Stimulated activated effector memory CD8-positive, alpha-beta T cell treated with anti-CD3 and anti-CD28 coated beads, Interleukin-12 subunit alpha, Interleukin-12 subunit beta, amount 100 ng/mL, for 72 hours (primary cell): ENCODE measurements around the gene SZT2.
"Not testable (repeated sequence)": the region's sequence is repeated elsewhere in the genome, so short reads cannot be mapped to it uniquely, and the experiment has no call there.

Source experiments
- ATAC-seq: fragments of 150-1000 bp; cut with Tn5 transposase; 2 replicates; pipeline ENCODE4 v1.10.0; 2021
- DNase-seq, 2 donors: peaks; one replicate each; pipeline ENCODE4 v3.0.0; 2021 to 2022; ENCODE audit warnings: low spot score in 2 of 2
- H3K27ac Mint-ChIP-seq: one replicate; pipeline ENCODE4 v1.8.0; 2022; ENCODE audit warnings: mild to moderate bottlenecking, mixed read lengths
- H3K36me3 Mint-ChIP-seq: one replicate; pipeline ENCODE4 v1.8.0; 2022; ENCODE audit warnings: mild to moderate bottlenecking, mixed read lengths
- H3K4me1 Mint-ChIP-seq: one replicate; pipeline ENCODE4 v1.8.0; 2022; ENCODE audit warnings: mixed read lengths
- H3K4me3 Mint-ChIP-seq: one replicate; pipeline ENCODE4 v1.8.0; 2022; ENCODE audit warnings: mild to moderate bottlenecking, mixed read lengths
- H3K9me3 Mint-ChIP-seq: one replicate; pipeline ENCODE4 v1.8.0; 2022; ENCODE audit warnings: mixed read lengths

Gene SZT2

DNA sequence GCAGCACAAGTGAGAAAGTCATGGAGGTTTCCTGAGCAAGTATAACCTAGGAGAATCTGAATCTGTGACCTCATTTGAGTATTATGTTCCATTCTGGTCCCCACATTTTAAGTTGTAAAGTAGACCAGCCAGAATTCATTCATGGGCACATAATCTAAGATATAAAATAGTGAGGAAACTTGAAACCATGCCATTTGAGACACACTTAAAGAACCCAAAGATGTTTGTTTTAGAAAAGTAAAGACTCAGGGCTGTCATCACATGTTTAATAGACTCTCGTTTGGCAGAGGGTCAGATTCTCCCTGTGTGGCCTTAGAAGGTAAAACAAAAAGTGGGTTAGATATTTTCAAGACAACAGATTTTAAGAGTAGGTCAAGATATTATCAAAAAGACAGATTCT lies 6.4 kb downstream of the SZT2 start:
- no peaks in the 10 kb centered on the region for H3K9me3 Mint-ChIP-seq
- H3K27ac Mint-ChIP-seq: no peak overlapping the region
- peaks cover 19% of the 10 kb centered on the region for H3K36me3 Mint-ChIP-seq
- DNase-seq (no peak), ATAC-seq (no peak)
- no peak overlapping the region for H3K4me3 Mint-ChIP-seq
- H3K4me1 Mint-ChIP-seq: peaks cover 15% of the 10 kb centered on the region

DNA sequence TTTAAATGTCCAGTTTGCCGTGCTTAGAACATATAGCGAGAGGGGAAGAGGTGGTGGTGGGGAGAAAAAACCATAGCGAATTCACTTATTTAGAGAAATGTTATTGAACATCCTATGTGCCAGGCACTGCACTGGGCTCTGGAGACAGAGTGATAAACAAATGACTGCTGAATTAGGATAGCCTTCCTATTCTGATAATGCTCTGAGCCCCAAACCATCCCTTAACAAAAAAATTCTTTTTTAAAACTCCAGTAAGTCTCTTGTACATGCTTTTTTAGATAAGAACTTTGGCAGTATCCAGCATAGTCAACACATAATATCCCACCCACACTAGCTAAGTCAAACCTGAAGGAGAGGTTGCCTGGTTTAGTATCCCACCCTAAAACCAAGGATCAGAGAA lies 8.5 kb downstream of the SZT2 start:
- Mint-ChIP-seq H3K27ac (no peak overlapping the region), H3K4me1 (peaks cover 20% of the 10 kb centered on the region), H3K9me3 (no peaks in the 10 kb centered on the region), H3K36me3 (peaks cover 25% of the 10 kb centered on the region), H3K4me3 (no peak overlapping the region)
- no peak for ATAC-seq
- no peak for DNase-seq

DNA sequence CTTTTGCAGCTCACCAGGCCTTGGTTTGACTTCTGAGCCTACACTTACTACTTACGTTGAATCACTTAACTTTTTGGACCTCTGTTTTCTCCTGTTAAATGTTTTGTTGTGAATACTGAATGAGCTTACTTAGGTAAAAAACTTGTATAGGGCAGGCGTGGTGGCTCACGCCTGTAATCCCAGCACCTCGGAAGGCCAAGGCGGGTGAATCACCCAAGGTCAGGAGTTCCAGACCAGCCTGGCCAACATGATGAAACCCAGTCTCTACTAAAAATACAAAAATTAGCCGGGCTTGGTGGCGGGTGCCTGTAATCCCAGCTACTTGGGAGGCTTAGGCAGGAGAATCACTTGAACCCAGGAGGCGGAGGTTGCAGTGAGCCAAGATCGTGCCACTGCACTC lies 10.7 kb downstream of the SZT2 start:
- Mint-ChIP-seq H3K36me3 (peaks cover 40% of the 10 kb centered on the region), H3K4me1 (peaks cover 13% of the 10 kb centered on the region)
- not testable (repeated sequence) for H3K4me3 Mint-ChIP-seq, ATAC-seq, DNase-seq, H3K27ac Mint-ChIP-seq, H3K9me3 Mint-ChIP-seq

DNA sequence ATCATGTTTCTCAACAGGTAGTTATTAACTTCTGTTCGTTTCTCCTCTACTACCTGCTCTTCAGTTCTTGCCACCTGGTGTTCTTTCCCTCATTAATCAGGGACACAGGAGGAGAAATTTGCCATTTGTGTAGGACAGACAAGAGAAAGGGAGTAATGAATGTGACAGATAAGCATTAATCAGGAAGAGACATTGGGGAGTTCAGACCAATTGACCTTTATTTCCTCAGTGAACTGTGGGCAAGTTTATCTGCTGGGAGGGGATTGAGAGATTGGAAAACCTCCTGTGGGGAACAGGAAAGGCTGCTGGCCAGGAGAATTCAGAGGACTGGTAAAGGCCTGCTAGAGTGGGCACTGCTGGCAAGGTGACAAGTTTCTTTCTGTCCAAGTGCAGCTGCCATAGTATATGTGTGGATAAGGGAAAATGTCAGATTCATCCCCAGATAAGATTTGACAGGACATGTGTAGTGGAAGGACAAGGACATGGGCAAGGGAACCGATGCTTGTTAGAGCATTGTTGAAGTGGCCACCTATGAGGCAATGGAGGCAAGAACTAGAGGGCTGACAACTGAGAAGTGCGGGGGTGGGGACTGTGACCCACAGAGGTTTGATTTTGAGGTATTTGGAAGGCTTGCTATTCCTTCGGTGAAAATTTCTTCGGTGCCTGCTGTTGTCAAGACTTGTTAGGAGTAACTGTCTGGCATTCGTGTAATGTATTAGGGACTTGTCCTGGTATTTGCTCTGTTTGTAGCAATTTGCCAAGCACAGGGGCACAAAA lies 12.6 kb downstream of the SZT2 start:
- DNase-seq (no peak), ATAC-seq (no peak)
- peaks cover 13% of the 10 kb centered on the region for H3K4me1 Mint-ChIP-seq
- peak overlapping the region; percentile 20 for H3K27ac Mint-ChIP-seq
- peaks cover 47% of the 10 kb centered on the region for H3K36me3 Mint-ChIP-seq
- H3K9me3 Mint-ChIP-seq: no peaks in the 10 kb centered on the region
- no peak overlapping the region for H3K4me3 Mint-ChIP-seq

DNA sequence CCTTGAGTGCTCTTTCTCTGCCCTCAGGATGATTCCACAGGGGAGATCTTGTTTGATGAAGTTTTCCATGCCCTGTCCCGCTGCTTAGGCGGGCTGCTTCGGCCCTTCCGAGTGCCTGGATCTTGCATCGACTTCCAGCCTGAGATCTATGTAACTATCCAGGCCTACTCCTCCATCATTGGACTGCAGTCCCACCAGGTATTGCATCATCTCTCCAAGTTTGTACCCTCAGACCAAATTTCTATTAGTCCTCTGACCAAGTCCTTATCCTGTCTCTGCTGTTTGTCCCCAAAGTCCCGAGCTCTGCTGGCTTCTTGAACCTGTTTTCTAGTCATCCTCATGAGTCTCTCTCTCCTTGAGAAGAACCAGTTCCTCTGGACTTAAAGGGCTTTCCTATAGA lies 14.7 kb downstream of the SZT2 start:
- Mint-ChIP-seq H3K9me3 (no peaks in the 10 kb centered on the region), H3K36me3 (peaks cover 68% of the 10 kb centered on the region), H3K4me3 (no peak overlapping the region), H3K27ac (no peak overlapping the region), H3K4me1 (peaks cover 13% of the 10 kb centered on the region)
- DNase-seq: no peak
- ATAC-seq: no peak

DNA sequence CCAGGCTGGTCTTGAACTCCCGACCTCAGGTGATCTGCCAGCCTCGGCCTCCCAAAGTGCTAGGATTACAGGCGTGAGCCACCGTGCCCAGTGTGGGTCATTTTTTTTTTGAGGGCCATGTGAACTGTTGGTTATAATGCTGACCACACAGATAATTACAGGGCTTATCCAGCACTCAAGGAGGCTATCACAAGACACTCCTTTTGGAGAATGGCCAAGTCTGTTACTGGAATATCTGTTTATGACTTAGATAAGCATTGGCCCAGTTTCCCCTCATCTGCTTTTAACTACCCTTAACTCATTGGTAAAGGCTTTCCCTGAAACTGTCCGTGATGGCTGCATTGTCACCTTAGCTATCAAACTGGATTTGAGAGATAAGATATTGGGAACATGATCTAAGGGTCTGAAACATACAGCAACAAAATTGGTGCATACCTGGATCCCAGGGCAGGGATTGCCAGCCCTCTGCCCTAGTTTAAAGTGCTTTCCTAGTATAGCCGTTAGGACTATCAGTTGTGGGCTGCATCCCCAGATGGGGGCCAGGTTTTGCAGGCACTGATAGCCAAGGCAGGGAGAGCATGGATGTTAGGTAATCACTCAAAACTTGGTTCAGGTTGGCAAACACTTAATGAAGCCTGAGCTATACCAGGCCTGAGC lies 15.6 kb downstream of the SZT2 start:
- no peak overlapping the region for H3K4me3 Mint-ChIP-seq
- ATAC-seq (no peak), DNase-seq (no peak)
- no peak overlapping the region for H3K27ac Mint-ChIP-seq
- peaks cover 78% of the 10 kb centered on the region for H3K36me3 Mint-ChIP-seq
- no peaks in the 10 kb centered on the region for H3K9me3 Mint-ChIP-seq
- peaks cover 13% of the 10 kb centered on the region for H3K4me1 Mint-ChIP-seq

DNA sequence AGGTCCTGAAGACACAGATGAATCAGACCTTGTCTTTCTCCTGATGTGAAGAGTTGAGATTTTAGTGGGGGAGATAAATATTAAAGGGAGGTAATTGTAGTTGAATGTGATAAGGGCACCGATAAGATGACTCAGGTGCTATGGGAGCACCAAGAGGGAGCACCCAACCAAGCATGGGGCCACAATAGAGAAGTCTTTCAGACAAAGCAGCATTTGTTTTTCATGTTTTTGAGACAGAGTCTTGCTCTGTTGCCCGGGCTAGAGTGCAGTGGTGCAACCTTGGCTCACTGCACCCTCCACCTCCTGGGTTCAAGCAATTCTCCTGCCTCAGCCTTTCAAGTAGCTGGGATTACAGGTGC lies 16.2 kb downstream of the SZT2 start:
- Mint-ChIP-seq H3K4me1 (peaks cover 13% of the 10 kb centered on the region), H3K4me3 (no peak overlapping the region), H3K9me3 (no peaks in the 10 kb centered on the region), H3K36me3 (peaks cover 82% of the 10 kb centered on the region), H3K27ac (no peak overlapping the region)
- no peak for ATAC-seq
- DNase-seq: no peak

DNA sequence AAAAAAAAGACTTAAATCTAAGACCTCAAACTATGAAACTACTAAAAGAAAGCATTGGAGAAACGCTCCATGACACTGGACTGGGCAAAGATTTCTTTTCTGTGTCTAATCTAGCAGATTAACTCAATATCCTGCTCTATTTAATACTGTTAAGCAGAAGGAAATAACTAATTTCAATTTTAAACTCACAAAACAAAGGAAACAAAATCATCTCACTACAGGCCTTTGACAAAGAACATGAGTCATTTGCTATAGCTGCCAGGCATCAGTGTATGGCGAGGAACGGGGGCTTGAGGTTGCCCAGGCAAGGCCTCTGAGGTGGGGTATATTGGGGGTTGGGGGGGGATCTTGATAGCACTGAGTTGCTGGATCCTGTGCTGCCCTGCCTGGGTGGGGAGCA lies 20.9 kb downstream of the SZT2 start:
- H3K9me3 Mint-ChIP-seq: no peaks in the 10 kb centered on the region
- H3K4me1 Mint-ChIP-seq: peaks cover 5% of the 10 kb centered on the region
- ATAC-seq: no peak
- H3K36me3 Mint-ChIP-seq: peaks cover 67% of the 10 kb centered on the region
- no peak overlapping the region for H3K4me3 Mint-ChIP-seq
- DNase-seq: no peak
- no peak overlapping the region for H3K27ac Mint-ChIP-seq

DNA sequence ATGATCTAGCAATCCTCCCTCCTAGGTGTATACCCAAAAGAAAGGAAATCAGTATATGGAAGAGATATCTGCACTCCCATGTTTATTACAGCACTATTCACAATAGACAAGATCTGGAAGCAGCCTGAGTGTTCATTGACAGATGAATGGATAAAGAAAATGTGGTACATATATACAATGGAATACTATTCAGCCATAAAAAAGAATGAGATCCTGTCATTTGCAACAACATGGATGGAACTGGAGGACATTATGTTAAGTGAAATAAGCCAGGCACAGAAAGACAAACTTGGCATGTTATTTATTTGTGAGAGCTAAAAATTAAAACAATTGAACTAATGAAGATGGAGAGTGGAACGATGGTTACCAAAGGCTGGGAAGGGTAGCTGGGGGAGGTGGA lies 23.7 kb downstream of the SZT2 start:
- not testable (repeated sequence) for ATAC-seq, H3K4me1 Mint-ChIP-seq, H3K27ac Mint-ChIP-seq, DNase-seq, H3K4me3 Mint-ChIP-seq, H3K9me3 Mint-ChIP-seq
- H3K36me3 Mint-ChIP-seq: peaks cover 39% of the 10 kb centered on the region

DNA sequence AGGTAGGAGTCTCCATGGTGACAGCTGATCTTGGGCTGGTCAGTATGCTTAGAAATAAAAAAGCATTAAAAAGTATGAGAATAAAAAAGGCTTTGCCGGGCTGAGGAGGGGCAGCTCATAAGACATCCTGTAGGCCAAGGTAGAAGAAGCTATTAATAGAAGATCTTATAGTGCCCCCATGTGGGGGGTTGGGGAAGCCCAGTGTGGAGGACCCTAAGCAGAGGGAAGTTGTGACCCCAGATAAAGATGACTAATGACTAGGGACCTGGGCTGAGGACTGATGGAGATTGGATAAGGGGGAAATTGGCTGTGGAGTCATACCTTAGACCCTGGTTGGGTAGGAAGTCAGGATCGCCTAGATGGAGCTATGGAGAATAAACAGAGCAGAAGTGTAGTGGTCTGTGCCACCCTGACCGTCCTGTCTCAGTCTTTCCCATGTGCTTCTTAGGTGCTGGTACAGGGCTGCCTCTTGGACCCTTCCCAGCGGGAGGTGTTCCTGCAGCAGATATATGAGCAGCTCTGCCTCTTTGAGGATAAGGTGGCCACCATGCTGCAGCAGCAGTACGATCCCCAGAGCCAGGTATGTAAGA lies 25.0 kb downstream of the SZT2 start:
- Mint-ChIP-seq H3K9me3 (no peaks in the 10 kb centered on the region), H3K4me1 (peaks cover 5% of the 10 kb centered on the region), H3K27ac (peak overlapping the region; percentile 56), H3K36me3 (peaks cover 31% of the 10 kb centered on the region), H3K4me3 (no peak overlapping the region)
- peak; percentile 36 to 78 for DNase-seq
- peak; percentile 89 for ATAC-seq

DNA sequence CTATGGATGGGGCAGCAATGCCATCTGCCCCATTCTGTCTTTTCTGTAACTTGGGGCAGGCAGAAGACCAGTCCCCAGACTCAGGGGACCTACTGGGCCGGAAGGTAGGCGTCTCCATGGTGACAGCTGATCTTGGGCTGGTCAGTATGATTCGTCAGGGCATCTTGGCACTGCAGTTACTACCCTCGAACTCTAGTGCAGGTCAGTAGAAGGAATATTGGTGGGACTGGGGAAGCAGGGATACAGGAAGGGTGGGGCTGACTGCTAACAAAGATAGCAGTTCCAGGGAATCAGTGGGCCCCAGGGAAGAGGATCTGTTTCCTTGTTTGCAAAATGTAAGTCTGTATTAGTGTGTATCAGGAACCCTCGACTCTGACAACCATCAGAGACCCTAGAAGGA lies 26.2 kb downstream of the SZT2 start:
- DNase-seq (no peak), ATAC-seq (no peak)
- peaks cover 32% of the 10 kb centered on the region for H3K36me3 Mint-ChIP-seq
- peaks cover 5% of the 10 kb centered on the region for H3K4me1 Mint-ChIP-seq
- no peaks in the 10 kb centered on the region for H3K9me3 Mint-ChIP-seq
- no peak overlapping the region for H3K27ac Mint-ChIP-seq
- H3K4me3 Mint-ChIP-seq: no peak overlapping the region

DNA sequence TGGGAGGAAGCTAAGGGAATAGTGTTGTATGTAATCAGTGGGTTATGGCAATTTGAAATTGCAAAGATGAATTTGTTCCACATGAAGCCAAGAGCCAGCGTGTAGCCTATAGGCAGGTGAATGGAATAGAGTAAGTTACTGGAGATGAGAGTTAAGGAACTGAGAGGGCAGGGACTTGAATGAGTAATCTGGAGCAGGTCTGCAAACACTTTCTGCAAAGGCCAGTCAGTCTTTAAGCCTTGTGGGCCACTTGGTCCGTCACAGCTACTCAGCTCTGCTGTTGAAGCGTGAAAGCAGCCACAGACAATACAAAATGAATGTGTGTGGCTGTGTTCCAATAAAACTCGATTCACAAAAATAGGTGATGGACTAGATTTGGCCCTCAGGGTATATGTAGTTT lies 29.2 kb downstream of the SZT2 start:
- Mint-ChIP-seq H3K4me1 (peaks cover 18% of the 10 kb centered on the region), H3K36me3 (peaks cover 51% of the 10 kb centered on the region), H3K27ac (no peak overlapping the region), H3K4me3 (no peak overlapping the region), H3K9me3 (no peaks in the 10 kb centered on the region)
- DNase-seq: no peak
- no peak for ATAC-seq

DNA sequence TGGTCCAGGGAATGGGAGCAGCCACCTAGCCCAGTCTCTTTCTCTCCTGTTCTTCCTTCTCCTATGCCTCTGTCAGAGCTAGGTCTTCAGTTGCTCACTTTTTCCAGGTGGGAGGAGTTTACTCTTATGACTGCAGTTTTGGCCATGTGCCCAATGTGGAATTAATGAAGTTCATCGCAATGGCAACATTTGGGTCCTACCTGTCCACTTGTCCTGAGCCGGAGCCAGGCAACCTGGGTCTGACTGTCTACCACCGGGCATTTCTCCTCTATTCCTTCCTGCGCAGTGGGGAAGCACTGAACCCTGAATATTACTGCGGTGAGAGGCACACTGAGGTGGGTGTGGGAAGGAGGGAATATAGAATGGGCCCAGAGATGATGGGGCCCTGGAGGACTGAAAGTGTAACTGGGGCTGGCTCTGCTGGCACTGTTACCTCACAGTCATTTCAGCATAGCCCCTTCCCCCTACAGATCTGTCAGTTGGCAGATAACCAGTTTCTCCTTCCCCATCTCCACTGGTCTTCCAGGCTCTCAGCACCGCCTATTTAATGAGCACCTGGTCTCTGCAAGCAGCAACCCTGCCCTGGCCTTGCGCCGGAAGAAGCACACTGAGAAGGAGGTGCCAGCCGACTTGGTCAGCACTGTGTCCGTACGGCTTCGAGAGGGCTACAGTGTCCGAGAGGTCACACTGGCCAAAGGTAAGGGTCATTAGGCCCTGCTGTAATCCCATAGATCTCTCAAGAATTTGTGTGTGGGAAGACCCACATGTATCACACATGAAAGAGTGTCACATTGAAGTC lies 30.1 kb downstream of the SZT2 start:
- Mint-ChIP-seq H3K27ac (peak overlapping the region; percentile 11), H3K36me3 (peaks cover 56% of the 10 kb centered on the region)

DNA sequence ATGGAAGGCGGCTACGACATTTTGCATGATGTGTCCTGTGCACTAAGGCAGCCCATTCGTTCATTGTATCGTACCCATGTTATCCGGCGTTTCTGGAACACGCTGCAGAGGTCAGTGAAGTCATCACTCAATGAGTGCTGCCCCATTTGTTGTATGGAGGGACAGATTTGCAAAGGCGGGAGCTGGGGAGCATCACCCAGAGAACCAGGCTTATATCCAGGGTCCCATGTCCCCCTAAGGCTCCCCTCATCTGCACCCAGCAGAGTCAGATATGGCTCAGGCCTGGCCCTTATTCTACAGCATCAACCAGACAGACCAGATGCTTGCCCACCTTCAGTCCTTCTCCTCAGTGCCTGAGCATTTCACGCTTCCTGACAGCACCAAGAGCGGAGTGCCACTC lies 31.2 kb downstream of the SZT2 start:
- H3K27ac Mint-ChIP-seq: no peak overlapping the region
- H3K9me3 Mint-ChIP-seq: no peaks in the 10 kb centered on the region
- H3K36me3 Mint-ChIP-seq: peaks cover 56% of the 10 kb centered on the region
- H3K4me3 Mint-ChIP-seq: no peak overlapping the region
- peaks cover 14% of the 10 kb centered on the region for H3K4me1 Mint-ChIP-seq
- ATAC-seq: no peak
- DNase-seq: no peak

More for the DNA sequence above, 30.1 kb downstream of the SZT2 start:
- peaks cover 15% of the 10 kb centered on the region for H3K4me1 Mint-ChIP-seq
- no peak overlapping the region for H3K4me3 Mint-ChIP-seq
- H3K9me3 Mint-ChIP-seq: no peaks in the 10 kb centered on the region
- ATAC-seq (no peak), DNase-seq (no peak)

DNA sequence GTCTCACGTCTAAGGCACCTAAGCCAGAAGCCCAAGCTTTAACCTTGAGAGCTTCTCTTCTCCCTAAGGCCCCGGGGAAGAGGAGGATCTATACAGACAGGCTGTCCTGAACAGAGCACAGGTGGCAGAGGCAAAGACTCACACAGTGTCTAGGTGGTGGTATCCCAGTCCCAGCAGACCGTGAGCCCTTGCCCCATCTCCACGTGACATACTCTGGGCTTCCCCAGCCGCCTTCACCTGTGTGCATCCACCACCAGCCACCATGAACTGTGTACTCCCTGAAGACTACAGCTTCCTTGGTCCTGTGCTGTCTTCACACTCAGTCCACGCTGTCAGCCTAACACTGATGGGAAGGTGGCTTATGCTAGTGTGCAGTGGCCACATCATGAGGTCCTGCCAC lies 31.7 kb downstream of the SZT2 start:
- Mint-ChIP-seq H3K4me3 (no peak overlapping the region), H3K4me1 (peaks cover 14% of the 10 kb centered on the region), H3K9me3 (no peaks in the 10 kb centered on the region), H3K27ac (no peak overlapping the region), H3K36me3 (peaks cover 59% of the 10 kb centered on the region)
- ATAC-seq (no peak), DNase-seq (no peak)
